Measurements from ENCODE around the gene CEMIP. TPM values are rescaled to one million over a fixed set of nuclear protein-coding genes. Genes with fewer than 3 reads are reported as not detected.
A peak's percentile ranks its signal among the peaks of the same experiment; 100 is the strongest.

The CEMIP gene
- total and polyA plus RNA-seq, 2 of the 13 experiments (the other 11 are each of a cell fraction or from before 2014, with no cell fraction given): 4.3 to 28.5 TPM

DNA sequence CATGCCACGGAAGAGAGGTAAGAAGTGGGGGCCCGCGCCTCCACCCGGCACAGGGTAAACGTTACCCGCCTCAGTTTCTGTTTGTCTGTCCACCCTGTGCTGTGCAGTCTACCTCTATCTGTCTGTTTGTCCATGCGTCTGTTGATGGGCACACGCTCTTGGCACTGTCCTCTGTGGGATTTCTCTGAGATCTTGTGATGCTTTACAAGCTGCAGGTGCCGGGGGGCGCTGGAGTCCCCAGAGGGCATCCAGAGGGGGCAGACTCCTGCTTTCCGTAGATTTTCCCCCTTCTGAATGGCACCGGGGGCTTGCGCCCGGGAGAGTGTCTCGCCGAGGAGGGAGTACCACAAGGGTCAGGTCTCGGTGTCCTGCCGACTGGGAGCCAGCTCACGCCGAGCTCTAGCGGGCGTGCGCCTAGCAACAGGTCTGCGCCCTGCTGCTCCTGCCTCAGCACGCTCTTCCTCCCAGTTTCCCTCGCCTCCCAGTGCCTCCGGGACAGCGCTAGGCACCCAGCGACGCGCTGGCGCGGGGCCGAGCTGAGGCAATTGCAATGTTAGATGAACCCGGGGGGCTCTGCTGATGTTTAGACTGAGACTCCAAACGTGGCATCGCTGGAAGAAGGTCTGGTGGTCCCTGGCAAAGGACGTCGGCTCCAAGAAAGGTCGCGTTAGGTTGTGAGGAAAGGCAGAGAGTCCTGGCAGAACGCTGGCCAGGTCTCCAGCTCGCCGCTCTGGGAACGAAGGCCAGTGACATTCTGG lies 667 bp downstream of the CEMIP start:
- H3K4me3 ChIP-seq (replicated peaks in 1 of 3; ENCODE audit: insufficient read depth in 1 of 3, low read depth in 2 of 3, low read length in 3 of 3): peak overlapping the region; percentile 75 to 82 (median 76)
- H4K20me1 ChIP-seq (ENCODE audit: insufficient read depth, low read length): 0 out of 2 replicates have a peak, but pooled peaks cover 5% of the 10 kb centered on the region
- in situ Hi-C loops (cut with HindIII; ENCODE audit: extremely low pct_ligation_motif_present, low pct_unique_long_range_greater_than_20kb) (loop anchor here (5.0 kb wide), 5 partner anchors 77 to 323 kb away; no protein-coding TSS in a partner anchor), intact Hi-C loops (cut with micrococcal nuclease; ENCODE audit: unreplicated experiment) (loop anchor here (1.0 to 5.0 kb wide), 3 partner anchors 76 to 363 kb away; no protein-coding TSS in a partner anchor)
- peaks cover 2 to 4% of the 10 kb centered on the region in 2 experiments; a peak in 2 of 5 replicates for H3K27me3 ChIP-seq (ENCODE audit: control insufficient read depth in 1 of 2, insufficient read depth in 2 of 2, low read length in 2 of 2)
- no peak overlapping the region for H3K9ac ChIP-seq (ENCODE audit: insufficient read depth, low read depth, low read length)
- no peak overlapping the region for H3K27ac ChIP-seq (ENCODE audit: extremely low read length, insufficient read depth, low read length)
- DNase-seq (ENCODE audit: low spot score): peak; percentile 25
- H3K9me3 ChIP-seq (ENCODE audit: low read length): no peaks in the 10 kb centered on the region
- CTCF ChIA-PET (ENCODE audit: low intra/inter-chr PET ratio, low total read pairs): interaction anchor here (1.7 to 4.7 kb wide), 5 partner anchors 77 to 324 kb away, joined by 7 to 65 read pairs (median 25); no protein-coding TSS in a partner anchor
- peak; percentile 79 for ATAC-seq
- WGBS (ENCODE audit: low lambda C conversion rate): 1% methylated on average over 30 of the region's 45 CpGs
- no TSS peak for BruUV-seq (replicated peaks)
- FAIRE-seq: no peak
- H3K4me1 ChIP-seq (ENCODE audit: insufficient read depth, low read length): peaks cover 44% of the 10 kb centered on the region
- H2AFZ ChIP-seq (ENCODE audit: low read length): no peak overlapping the region
- peak overlapping the region; percentile 89 for H3K4me2 ChIP-seq (ENCODE audit: low read depth, low read length)
- peaks cover 11 to 23% of the 10 kb centered on the region in 2 experiments for H3K36me3 ChIP-seq (replicated peaks in 1 of 2; ENCODE audit: control insufficient read depth in 1 of 2, insufficient read depth in 2 of 2, low read length in 2 of 2)
- H3K79me2 ChIP-seq (ENCODE audit: insufficient read depth, low read length): no peaks in the 10 kb centered on the region
- POLR2A ChIA-PET: interaction anchor here (0.9 to 2.5 kb wide), 8 partner anchors 25 to 190 kb away, joined by 3 to 26 read pairs (median 8); partner anchors contain the start of gene ABHD17C
- TF ChIP-seq, protein P1, sequence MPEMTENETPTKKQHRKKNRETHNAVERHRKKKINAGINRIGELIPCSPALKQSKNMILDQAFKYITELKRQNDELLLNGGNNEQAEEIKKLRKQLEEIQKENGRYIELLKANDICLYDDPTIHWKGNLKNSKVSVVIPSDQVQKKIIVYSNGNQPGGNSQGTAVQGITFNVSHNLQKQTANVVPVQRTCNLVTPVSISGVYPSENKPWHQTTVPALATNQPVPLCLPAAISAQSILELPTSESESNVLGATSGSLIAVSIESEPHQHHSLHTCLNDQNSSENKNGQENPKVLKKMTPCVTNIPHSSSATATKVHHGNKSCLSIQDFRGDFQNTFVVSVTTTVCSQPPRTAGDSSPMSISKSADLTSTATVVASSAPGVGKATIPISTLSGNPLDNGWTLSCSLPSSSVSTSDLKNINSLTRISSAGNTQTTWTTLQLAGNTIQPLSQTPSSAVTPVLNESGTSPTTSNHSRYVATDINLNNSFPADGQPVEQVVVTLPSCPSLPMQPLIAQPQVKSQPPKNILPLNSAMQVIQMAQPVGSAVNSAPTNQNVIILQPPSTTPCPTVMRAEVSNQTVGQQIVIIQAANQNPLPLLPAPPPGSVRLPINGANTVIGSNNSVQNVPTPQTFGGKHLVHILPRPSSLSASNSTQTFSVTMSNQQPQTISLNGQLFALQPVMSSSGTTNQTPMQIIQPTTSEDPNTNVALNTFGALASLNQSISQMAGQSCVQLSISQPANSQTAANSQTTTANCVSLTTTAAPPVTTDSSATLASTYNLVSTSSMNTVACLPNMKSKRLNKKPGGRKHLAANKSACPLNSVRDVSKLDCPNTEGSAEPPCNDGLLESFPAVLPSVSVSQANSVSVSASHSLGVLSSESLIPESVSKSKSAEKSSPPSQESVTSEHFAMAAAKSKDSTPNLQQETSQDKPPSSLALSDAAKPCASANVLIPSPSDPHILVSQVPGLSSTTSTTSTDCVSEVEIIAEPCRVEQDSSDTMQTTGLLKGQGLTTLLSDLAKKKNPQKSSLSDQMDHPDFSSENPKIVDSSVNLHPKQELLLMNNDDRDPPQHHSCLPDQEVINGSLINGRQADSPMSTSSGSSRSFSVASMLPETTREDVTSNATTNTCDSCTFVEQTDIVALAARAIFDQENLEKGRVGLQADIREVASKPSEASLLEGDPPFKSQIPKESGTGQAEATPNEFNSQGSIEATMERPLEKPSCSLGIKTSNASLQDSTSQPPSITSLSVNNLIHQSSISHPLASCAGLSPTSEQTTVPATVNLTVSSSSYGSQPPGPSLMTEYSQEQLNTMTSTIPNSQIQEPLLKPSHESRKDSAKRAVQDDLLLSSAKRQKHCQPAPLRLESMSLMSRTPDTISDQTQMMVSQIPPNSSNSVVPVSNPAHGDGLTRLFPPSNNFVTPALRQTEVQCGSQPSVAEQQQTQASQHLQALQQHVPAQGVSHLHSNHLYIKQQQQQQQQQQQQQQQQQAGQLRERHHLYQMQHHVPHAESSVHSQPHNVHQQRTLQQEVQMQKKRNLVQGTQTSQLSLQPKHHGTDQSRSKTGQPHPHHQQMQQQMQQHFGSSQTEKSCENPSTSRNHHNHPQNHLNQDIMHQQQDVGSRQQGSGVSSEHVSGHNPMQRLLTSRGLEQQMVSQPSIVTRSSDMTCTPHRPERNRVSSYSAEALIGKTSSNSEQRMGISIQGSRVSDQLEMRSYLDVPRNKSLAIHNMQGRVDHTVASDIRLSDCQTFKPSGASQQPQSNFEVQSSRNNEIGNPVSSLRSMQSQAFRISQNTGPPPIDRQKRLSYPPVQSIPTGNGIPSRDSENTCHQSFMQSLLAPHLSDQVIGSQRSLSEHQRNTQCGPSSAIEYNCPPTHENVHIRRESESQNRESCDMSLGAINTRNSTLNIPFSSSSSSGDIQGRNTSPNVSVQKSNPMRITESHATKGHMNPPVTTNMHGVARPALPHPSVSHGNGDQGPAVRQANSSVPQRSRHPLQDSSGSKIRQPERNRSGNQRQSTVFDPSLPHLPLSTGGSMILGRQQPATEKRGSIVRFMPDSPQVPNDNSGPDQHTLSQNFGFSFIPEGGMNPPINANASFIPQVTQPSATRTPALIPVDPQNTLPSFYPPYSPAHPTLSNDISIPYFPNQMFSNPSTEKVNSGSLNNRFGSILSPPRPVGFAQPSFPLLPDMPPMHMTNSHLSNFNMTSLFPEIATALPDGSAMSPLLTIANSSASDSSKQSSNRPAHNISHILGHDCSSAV (CRISPR knock-in tag; IDR thresholded peaks at IDR 0.05; ENCODE audit: borderline replicate concordance): no peak
- no peak for TF ChIP-seq AGO1 (IDR thresholded peaks at IDR 0.05; ENCODE audit: low read depth, low read length, poor library complexity, severe bottlenecking)
- no peak for TF ChIP-seq ZNF382 (CRISPR knock-in tag; IDR thresholded peaks at IDR 0.05; ENCODE audit: borderline replicate concordance)
- peak; percentile 3; the same call in 1 of the 2 replicates for TF ChIP-seq ARID2 (CRISPR knock-in tag; IDR thresholded peaks at IDR 0.05; ENCODE audit: borderline replicate concordance)
- TF ChIP-seq ERF (CRISPR knock-in tag; IDR thresholded peaks at IDR 0.05): no peak
- no peak for TF ChIP-seq ELF1 (CRISPR knock-in tag; IDR thresholded peaks at IDR 0.05)
- TF ChIP-seq, protein P2, sequence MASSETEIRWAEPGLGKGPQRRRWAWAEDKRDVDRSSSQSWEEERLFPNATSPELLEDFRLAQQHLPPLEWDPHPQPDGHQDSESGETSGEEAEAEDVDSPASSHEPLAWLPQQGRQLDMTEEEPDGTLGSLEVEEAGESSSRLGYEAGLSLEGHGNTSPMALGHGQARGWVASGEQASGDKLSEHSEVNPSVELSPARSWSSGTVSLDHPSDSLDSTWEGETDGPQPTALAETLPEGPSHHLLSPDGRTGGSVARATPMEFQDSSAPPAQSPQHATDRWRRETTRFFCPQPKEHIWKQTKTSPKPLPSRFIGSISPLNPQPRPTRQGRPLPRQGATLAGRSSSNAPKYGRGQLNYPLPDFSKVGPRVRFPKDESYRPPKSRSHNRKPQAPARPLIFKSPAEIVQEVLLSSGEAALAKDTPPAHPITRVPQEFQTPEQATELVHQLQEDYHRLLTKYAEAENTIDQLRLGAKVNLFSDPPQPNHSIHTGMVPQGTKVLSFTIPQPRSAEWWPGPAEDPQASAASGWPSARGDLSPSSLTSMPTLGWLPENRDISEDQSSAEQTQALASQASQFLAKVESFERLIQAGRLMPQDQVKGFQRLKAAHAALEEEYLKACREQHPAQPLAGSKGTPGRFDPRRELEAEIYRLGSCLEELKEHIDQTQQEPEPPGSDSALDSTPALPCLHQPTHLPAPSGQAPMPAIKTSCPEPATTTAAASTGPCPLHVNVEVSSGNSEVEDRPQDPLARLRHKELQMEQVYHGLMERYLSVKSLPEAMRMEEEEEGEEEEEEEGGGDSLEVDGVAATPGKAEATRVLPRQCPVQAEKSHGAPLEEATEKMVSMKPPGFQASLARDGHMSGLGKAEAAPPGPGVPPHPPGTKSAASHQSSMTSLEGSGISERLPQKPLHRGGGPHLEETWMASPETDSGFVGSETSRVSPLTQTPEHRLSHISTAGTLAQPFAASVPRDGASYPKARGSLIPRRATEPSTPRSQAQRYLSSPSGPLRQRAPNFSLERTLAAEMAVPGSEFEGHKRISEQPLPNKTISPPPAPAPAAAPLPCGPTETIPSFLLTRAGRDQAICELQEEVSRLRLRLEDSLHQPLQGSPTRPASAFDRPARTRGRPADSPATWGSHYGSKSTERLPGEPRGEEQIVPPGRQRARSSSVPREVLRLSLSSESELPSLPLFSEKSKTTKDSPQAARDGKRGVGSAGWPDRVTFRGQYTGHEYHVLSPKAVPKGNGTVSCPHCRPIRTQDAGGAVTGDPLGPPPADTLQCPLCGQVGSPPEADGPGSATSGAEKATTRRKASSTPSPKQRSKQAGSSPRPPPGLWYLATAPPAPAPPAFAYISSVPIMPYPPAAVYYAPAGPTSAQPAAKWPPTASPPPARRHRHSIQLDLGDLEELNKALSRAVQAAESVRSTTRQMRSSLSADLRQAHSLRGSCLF (CRISPR knock-in tag; IDR thresholded peaks at IDR 0.05; ENCODE audit: borderline replicate concordance): no peak
- no peak for TF ChIP-seq NONO (IDR thresholded peaks at IDR 0.05)
- no peak for TF ChIP-seq NONO (CRISPR knock-in tag; conservative IDR thresholded peaks at IDR 0.05)
